SW 1271 (cell line): ENCODE results near the gene OR1F1.
"Not testable (repeated sequence)": the region's sequence is repeated elsewhere in the genome, so short reads cannot be mapped to it uniquely, and the experiment has no call there.

Experiments used
- DNase-seq, 2 experiments: peaks; one replicate each; lab custom pipeline; 2025; lab: John Stamatoyannopoulos, UW

Gene OR1F1

DNA sequence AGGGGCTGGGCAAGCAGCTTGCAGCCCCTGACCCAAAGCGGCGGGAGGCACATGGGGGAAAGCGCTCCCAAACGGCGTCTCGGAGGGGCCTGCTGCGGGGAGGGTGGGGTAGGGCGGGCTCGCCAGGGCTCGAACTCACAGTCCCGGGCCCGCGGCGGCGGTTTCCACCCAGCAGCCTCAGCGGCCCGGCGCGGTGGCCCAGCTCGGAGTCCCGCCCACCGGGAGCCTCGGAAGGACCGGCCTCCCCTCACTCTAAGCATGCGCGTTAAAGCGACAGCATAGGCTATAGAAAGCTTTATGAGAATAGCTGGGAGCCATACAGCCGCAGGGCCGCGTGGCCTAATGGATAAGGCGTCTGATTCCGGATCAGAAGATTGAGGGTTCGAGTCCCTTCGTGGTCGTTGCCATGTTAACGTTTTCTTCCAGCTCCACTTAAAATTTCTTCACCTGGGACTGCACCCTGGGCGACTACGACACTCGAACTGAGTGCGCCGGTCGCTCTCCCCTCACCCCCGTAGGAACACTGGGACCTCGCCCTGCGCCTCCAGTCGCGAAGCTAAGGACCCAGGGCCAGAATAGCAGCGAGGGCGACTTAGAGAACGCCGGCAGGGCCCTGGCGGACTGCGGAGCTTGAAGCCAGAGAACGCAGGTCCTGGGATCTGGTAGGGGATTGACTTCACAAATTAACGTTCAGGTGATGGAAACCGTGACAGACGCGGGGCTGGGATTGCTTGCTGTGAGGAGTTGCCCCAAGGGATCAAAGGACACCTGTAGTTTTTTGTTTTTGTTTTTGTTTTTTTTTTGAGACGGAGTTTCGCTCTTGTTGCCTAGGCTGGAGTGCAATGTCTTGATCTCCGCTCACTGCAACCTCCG is 37.4 kb upstream of the OR1F1 start:
- DNase-seq = peak; percentile 87 to 88

- no peak for DNase-seq
Observed at GRCh38 chr16:3152027-3152276, 36.1 kb upstream of the OR1F1 start.

DNA sequence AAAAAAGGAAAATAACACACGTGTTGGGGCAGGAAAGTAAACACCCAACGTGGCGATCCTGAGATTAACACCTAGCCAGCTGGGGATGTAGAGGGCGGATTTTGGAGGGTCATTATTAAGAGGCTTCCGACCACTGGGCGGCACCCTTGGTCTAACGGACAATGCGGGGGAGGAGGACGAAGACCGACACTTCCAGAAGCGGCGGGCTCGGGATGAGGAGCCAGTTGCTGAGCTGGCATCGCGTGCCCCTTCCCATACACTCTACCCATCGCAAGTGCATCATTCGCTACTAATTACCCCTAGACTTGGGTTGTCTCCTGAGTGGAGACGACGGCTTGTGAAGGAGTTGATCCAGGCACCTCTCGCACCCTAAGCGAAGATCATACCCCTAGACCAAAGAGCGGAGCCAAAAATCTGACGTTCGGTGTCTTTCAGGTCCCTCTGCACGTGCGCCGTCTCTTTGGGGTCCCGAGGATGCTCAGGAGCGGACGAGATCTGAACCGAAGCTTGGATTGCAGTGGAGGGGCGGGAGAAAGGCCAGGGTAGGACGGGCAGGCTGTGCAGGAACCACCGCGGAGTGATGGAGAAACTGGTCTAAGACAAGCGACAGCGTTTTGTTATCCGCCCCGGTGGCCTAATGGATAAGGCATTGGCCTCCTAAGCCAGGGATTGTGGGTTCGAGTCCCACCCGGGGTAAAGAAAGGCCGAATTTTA is 35.6 kb upstream of the OR1F1 start:
- peak; percentile 90 to 93 for DNase-seq

DNA sequence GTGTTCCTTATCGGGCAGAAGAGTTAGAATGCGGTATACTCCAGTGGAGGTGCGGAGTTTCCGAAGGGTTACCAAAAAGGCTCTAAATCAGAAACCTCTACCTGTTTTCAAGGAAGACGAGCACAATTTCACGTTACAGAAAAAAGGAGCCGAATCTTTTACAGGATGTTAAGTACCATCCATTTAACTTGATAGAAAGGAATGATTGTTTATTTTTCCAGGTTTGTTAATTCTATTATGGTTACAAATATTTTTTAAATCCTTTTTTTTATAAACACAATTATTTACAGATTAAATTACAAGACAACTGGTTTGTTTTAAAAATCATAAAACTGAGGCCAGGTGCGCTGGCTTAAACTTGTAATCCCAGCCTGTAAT is 35.0 kb upstream of the OR1F1 start:
- DNase-seq = no peak

GRCh38 chr16:3155181-3155580 is 32.8 kb upstream of the OR1F1 start:
- DNase-seq = no peak

DNA sequence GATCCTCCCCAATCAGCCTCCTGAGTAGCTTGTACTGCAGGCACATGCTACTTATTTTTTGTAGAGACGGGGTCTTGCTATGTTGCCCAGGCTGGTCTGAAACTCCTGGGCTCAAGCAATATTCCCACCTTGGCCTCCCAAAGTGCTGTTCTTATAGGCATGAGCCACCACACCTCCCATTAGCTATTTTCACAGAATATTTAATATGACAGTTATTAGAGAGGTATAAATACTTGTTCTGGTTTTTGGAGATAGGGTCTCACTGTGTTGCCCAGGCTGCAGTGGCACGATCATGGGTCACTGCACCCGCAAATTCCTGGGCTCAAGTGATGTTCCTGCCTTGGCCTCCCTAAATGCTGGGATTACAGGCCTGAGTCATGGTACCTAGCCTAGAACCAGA is 32.0 kb upstream of the OR1F1 start:
- DNase-seq = no peak

- DNase-seq = peak; percentile 74 to 91
Observed at GRCh38 chr16:3157229-3158025, 30.6 kb upstream of the OR1F1 start.

GRCh38 chr16:3158026-3158509 is 29.9 kb upstream of the OR1F1 start:
- no peak for DNase-seq

- peak; percentile 78 to 83 for DNase-seq
Observed at GRCh38 chr16:3158510-3159314, 29.3 kb upstream of the OR1F1 start.

GRCh38 chr16:3161235-3162018 is 26.6 kb upstream of the OR1F1 start:
- DNase-seq = no peak

DNA sequence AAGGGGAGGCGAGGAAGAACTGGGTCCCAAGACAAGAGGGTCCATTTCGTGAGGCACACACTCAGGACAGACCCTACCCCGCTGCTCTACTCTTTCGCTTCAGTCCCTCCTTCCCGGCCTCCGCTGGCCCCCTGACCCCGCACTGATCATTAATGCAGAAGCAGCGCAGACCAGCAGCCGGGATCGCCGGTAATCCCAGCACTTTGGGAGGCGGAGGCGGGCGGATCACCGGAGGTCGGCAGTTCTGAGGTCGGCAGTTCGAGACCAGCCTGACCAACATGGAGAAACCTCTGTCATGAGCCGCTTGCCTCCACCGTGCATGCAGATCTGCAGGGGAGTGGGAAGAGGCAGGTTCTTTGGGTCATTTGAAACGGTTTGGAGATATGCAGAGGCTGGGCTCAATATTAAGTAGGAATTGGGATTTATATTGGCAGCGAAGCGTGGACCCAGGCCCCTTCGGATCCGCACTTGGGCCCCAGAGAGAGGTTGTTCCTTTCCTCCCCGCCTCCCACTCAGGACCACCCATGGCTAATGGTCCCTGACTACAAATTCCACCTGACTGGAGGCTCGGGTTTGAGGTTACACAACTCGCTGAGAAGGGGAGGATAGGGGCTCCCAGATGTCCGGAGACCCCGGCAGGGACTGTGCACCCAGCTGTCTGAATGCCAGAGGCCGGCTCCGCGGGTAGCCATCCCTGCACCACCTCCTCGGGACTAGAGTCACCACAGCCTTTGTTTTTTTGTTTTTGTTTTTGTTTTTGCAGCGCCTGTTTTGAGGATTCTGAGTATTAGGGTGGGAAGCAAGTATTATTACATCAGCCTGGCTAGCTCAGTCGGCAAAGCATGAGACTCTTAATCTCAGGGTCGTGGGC is 23.6 kb upstream of the OR1F1 start:
- no peak for DNase-seq

DNA sequence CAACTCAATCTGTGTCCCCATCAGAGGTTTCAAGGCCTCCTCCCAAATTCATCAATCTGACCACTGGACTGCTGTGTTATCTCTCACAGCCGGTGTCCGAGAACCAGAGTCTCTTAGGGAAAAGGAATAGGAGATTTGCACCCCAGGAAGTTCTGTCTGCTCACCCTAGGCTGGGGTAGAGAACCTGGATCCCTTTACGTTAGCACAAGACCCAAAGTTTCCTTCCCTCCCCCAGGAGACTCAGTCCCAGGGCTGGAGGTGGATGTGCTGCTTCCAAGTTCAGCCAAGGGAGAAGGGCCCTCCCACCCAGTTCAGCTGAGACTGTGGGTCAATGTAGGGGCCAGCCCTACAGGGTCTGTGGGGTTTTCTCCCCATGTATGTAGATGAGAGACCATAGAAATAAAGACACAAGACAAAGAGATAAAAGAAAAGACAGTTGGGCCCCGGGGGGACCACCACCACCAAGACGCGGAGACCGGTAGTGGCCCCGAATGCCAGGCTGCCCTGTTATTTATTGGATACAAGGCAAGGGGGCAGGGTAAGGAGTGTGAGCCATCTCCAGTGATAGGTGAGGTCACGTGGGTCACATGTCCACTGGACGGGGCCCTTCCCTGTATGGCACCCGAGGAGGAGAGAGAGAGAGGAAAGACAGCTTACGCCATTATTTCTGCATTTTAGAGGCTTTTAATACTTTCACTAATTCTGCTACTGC is 22.7 kb upstream of the OR1F1 start:
- no peak for DNase-seq

GRCh38 chr16:3166505-3166886 is 21.5 kb upstream of the OR1F1 start:
- DNase-seq = no peak

GRCh38 chr16:3168729-3169128 is 19.3 kb upstream of the OR1F1 start:
- DNase-seq = not testable (repeated sequence)

GRCh38 chr16:3170440-3171180 is 17.4 kb upstream of the OR1F1 start:
- DNase-seq = no peak

- no peak for DNase-seq
Observed at GRCh38 chr16:3171181-3171854, 16.7 kb upstream of the OR1F1 start.

- no peak for DNase-seq
Observed at GRCh38 chr16:3171855-3172593, 16.0 kb upstream of the OR1F1 start.
